ENCODE measurements around the gene SERPINE1.

GRCh38 chr7:101162551-101163278 is 35.8 kb downstream of the SERPINE1 start:
- no peak for TF ChIP-seq CTCF (IDR thresholded peaks at IDR 0.05; ENCODE audit: low read depth, low read length)
- TF ChIP-seq POLR2A (IDR thresholded peaks at IDR 0.05; ENCODE audit: extremely low read depth, insufficient read length), result no peak
